ENCODE results near the gene PEPD.
A peak's percentile ranks its signal among the peaks of the same experiment; 100 is the strongest.
"Not testable (repeated sequence)": the region's sequence is repeated elsewhere in the genome, so short reads cannot be mapped to it uniquely, and the experiment has no call there.

Gene PEPD

GRCh38 chr19:33490041-33490451 lies 31.5 kb downstream of the PEPD start:
- CTCF ChIA-PET: interaction anchor here (0.6 kb wide), 1 partner anchor 235 kb away, joined by 3 read pairs; no protein-coding TSS in a partner anchor
- no peaks in the 10 kb centered on the region for H3K27me3 Mint-ChIP-seq
- H3K4me1 Mint-ChIP-seq: no peaks in the 10 kb centered on the region
- no peaks in the 10 kb centered on the region for H3K36me3 Mint-ChIP-seq
- no peak for DNase-seq
- H3K4me3 Mint-ChIP-seq: no peak overlapping the region
- no peak overlapping the region for H3K27ac Mint-ChIP-seq
- no peaks in the 10 kb centered on the region for H3K9me3 Mint-ChIP-seq

- no peaks in the 10 kb centered on the region for H3K4me1 Mint-ChIP-seq
- DNase-seq: no peak
- no peaks in the 10 kb centered on the region for H3K36me3 Mint-ChIP-seq
- CTCF ChIA-PET: no interaction called here
- H3K27me3 Mint-ChIP-seq: no peaks in the 10 kb centered on the region
- no peak overlapping the region for H3K27ac Mint-ChIP-seq
- no peak overlapping the region for H3K4me3 Mint-ChIP-seq
- H3K9me3 Mint-ChIP-seq: no peaks in the 10 kb centered on the region
Measured at GRCh38 chr19:33488826-33489225, 32.8 kb downstream of the PEPD start.

GRCh38 chr19:33487901-33488800 lies 33.4 kb downstream of the PEPD start:
- CTCF ChIA-PET: no interaction called here
- DNase-seq: no peak
- Mint-ChIP-seq H3K9me3 (peaks cover under 1% of the 10 kb centered on the region), H3K36me3 (no peaks in the 10 kb centered on the region), H3K27me3 (no peaks in the 10 kb centered on the region), H3K4me1 (no peaks in the 10 kb centered on the region), H3K27ac (no peak overlapping the region), H3K4me3 (no peak overlapping the region)

GRCh38 chr19:33486936-33487811 lies 34.4 kb downstream of the PEPD start:
- CTCF ChIA-PET: no interaction called here
- no peak for DNase-seq
- H3K36me3 Mint-ChIP-seq: no peaks in the 10 kb centered on the region
- H3K4me3 Mint-ChIP-seq: no peak overlapping the region
- H3K27me3 Mint-ChIP-seq: no peaks in the 10 kb centered on the region
- H3K27ac Mint-ChIP-seq: no peak overlapping the region
- H3K9me3 Mint-ChIP-seq: peaks cover 11% of the 10 kb centered on the region
- no peaks in the 10 kb centered on the region for H3K4me1 Mint-ChIP-seq

GRCh38 chr19:33486407-33486806 lies 35.2 kb downstream of the PEPD start:
- Mint-ChIP-seq H3K9me3 (peaks cover 11% of the 10 kb centered on the region), H3K4me1 (no peaks in the 10 kb centered on the region), H3K27ac (no peak overlapping the region), H3K36me3 (no peaks in the 10 kb centered on the region), H3K4me3 (no peak overlapping the region), H3K27me3 (no peaks in the 10 kb centered on the region)
- no peak for DNase-seq
- CTCF ChIA-PET: no interaction called here

GRCh38 chr19:33484226-33484774 lies 37.3 kb downstream of the PEPD start:
- Mint-ChIP-seq H3K27me3 (no peaks in the 10 kb centered on the region), H3K9me3 (peaks cover 13% of the 10 kb centered on the region), H3K4me3 (no peak overlapping the region), H3K36me3 (peaks cover 2% of the 10 kb centered on the region), H3K4me1 (no peaks in the 10 kb centered on the region), H3K27ac (no peak overlapping the region)
- DNase-seq: no peak
- CTCF ChIA-PET: interaction anchor here (0.8 kb wide), 1 partner anchor 8 kb away, joined by 3 read pairs; no protein-coding TSS in a partner anchor

- Mint-ChIP-seq H3K36me3 (peaks cover 2% of the 10 kb centered on the region), H3K9me3 (peaks cover 13% of the 10 kb centered on the region)
Measured at GRCh38 chr19:33482476-33482875, 39.1 kb downstream of the PEPD start.

GRCh38 chr19:33481863-33482262 lies 39.7 kb downstream of the PEPD start:
- no peak overlapping the region for H3K27ac Mint-ChIP-seq
- no peaks in the 10 kb centered on the region for H3K27me3 Mint-ChIP-seq
- CTCF ChIA-PET: no interaction called here
- H3K36me3 Mint-ChIP-seq: peaks cover 2% of the 10 kb centered on the region
- no peaks in the 10 kb centered on the region for H3K4me1 Mint-ChIP-seq
- DNase-seq: no peak
- H3K9me3 Mint-ChIP-seq: peaks cover 13% of the 10 kb centered on the region
- H3K4me3 Mint-ChIP-seq: no peak overlapping the region

More at GRCh38 chr19:33482476-33482875, 39.1 kb downstream of the PEPD start:
- Mint-ChIP-seq H3K27ac (no peak overlapping the region), H3K27me3 (no peaks in the 10 kb centered on the region), H3K4me3 (no peak overlapping the region), H3K4me1 (no peaks in the 10 kb centered on the region)
- CTCF ChIA-PET: no interaction called here
- DNase-seq: no peak

- CTCF ChIA-PET, H3K36me3 Mint-ChIP-seq: not testable (repeated sequence)
Measured at GRCh38 chr19:33479570-33479969, 42.0 kb downstream of the PEPD start.

GRCh38 chr19:33477781-33478180 lies 43.8 kb downstream of the PEPD start:
- DNase-seq: no peak
- Mint-ChIP-seq H3K27ac (no peak overlapping the region), H3K27me3 (no peaks in the 10 kb centered on the region), H3K4me3 (no peak overlapping the region), H3K9me3 (peaks cover 8% of the 10 kb centered on the region), H3K4me1 (peaks cover 4% of the 10 kb centered on the region), H3K36me3 (peaks cover 2% of the 10 kb centered on the region)
- CTCF ChIA-PET: no interaction called here

More at GRCh38 chr19:33479570-33479969, 42.0 kb downstream of the PEPD start:
- H3K4me1 Mint-ChIP-seq, H3K27ac Mint-ChIP-seq, H3K4me3 Mint-ChIP-seq, DNase-seq, H3K27me3 Mint-ChIP-seq: not testable (repeated sequence)
- H3K9me3 Mint-ChIP-seq: peaks cover 13% of the 10 kb centered on the region

- H3K4me3 Mint-ChIP-seq: no peak overlapping the region
- peaks cover 2% of the 10 kb centered on the region for H3K9me3 Mint-ChIP-seq
- H3K27ac Mint-ChIP-seq: peak overlapping the region; percentile 52
- no peak for DNase-seq
- peaks cover 2% of the 10 kb centered on the region for H3K36me3 Mint-ChIP-seq
- CTCF ChIA-PET: interaction anchor here (1.2 kb wide), 1 partner anchor 9 kb away, joined by 3 read pairs; no protein-coding TSS in a partner anchor
- peaks cover 4% of the 10 kb centered on the region for H3K4me1 Mint-ChIP-seq
- no peaks in the 10 kb centered on the region for H3K27me3 Mint-ChIP-seq
Measured at GRCh38 chr19:33476151-33476707, 45.4 kb downstream of the PEPD start.

GRCh38 chr19:33473653-33474305 lies 47.8 kb downstream of the PEPD start:
- CTCF ChIA-PET: no interaction called here
- H3K9me3 Mint-ChIP-seq: no peaks in the 10 kb centered on the region
- DNase-seq: no peak

GRCh38 chr19:33472691-33473652 lies 48.6 kb downstream of the PEPD start:
- Mint-ChIP-seq H3K4me1 (peaks cover 7% of the 10 kb centered on the region), H3K27me3 (no peaks in the 10 kb centered on the region), H3K4me3 (no peak overlapping the region), H3K27ac (peak overlapping the region; percentile 34), H3K9me3 (no peaks in the 10 kb centered on the region), H3K36me3 (no peaks in the 10 kb centered on the region)
- CTCF ChIA-PET: no interaction called here
- DNase-seq: no peak

More at GRCh38 chr19:33473653-33474305, 47.8 kb downstream of the PEPD start:
- Mint-ChIP-seq H3K36me3 (no peaks in the 10 kb centered on the region), H3K27me3 (no peaks in the 10 kb centered on the region), H3K4me1 (peaks cover 7% of the 10 kb centered on the region), H3K27ac (no peak overlapping the region), H3K4me3 (no peak overlapping the region)

Data from activated naive CD4-positive, alpha-beta T cell treated with anti-CD3 and anti-CD28 coated beads, Interleukin-2, amount 10 ng/mL, durations not matched to agents 7 days and 5 days (primary cell).